Stimulated activated CD4-positive, alpha-beta T cell treated with anti-CD3 and anti-CD28 coated beads, Interleukin-1b, Interleukin-23, amount 100 ng/mL, for 1 hour (primary cell): ENCODE results near the gene HYAL2.

Source experiments
- DNase-seq, 2 donors: peaks; one replicate each; pipeline ENCODE4 v3.0.0-alpha.2; 2020; ENCODE audit warnings: low read depth in 2 of 2

Gene HYAL2, protein sequence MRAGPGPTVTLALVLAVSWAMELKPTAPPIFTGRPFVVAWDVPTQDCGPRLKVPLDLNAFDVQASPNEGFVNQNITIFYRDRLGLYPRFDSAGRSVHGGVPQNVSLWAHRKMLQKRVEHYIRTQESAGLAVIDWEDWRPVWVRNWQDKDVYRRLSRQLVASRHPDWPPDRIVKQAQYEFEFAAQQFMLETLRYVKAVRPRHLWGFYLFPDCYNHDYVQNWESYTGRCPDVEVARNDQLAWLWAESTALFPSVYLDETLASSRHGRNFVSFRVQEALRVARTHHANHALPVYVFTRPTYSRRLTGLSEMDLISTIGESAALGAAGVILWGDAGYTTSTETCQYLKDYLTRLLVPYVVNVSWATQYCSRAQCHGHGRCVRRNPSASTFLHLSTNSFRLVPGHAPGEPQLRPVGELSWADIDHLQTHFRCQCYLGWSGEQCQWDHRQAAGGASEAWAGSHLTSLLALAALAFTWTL

DNA sequence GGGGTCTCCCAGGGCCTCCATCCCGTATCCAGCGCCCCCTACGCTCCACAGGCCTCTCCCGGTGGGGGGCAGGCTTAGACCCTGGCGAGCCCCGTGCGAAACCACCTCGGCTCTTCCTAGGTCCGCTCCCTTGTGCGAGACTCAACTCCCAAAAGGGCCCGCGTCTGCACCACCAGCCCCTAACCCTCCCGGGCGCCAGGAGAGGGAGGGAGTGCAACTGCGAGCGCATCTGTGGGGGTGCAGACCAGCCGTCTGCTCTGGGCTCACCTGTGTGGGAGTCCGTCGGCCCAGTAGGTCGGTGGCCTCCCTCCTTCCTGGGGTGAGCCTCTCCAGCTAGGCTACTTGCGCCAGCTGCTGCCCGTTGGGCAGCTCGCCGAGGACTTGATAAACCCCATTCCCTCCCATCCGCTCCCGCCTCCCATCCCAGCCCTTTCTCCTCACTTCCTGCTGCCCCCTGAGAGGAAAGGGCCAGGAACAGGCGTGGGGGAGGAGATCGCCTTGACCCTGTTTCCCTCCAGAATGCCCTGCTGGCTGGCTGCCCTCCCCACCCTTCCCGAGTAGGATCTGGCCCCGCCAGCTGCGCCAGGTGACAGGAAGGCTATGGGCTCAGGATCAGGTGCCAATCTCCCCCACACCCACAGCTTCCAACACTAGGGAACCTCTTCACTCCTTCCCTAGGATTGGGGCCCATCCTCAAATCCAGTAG lies at the start of gene HYAL2:
TSS of gene HYAL2 (minus strand) at position 360 of the 706 bp plus-strand sequence. CDS start 2,256 bp downstream, outside the sequence.
- DNase-seq = no peak

DNA sequence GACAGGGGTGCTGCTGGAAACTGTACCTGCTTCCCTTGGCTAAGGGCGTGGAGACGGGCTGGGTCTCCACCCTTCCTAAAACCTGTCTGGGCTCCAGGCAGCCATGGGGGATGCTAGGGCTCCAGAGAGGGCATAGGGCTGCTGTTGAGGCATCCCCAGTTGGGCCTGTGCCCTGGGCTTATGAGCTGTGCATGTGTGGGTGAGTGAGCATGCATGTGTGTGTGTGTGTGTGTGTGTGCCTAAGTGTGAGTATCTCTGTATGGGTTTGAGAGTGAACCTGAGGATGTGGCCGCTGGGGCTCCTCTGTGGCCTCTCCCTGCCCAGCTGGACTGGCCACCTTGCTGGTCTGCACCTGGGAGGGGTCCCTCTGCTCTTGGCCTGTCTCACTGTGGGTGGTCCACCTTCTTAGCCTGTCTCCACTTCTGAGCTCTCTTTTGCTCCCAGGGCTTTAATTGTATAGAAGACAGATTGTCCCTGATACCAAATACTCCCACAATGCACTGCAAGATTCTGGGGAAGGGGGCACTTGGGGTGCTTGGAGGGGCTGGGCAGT lies 48.7 kb upstream of the HYAL2 start:
- no peak for DNase-seq

DNA sequence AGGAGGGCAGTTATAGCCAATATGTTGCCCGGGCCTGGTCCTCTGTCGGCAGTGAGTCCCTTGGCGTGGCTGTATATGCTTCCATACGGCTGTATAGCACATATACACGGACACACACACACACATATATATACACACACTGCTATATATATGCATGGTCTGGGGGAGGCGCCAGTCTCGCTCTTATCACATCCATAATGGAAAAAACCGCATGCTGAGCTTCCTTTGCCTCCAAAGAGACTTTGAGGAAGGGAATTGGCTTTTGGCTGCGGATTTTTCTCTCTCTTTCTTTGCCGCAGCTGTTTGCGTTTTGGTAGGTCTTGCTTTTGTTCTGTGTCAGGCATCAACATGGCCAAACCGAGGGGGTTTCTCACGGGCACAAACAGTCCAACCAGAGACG lies 48.0 kb upstream of the HYAL2 start:
- no peak for DNase-seq

DNA sequence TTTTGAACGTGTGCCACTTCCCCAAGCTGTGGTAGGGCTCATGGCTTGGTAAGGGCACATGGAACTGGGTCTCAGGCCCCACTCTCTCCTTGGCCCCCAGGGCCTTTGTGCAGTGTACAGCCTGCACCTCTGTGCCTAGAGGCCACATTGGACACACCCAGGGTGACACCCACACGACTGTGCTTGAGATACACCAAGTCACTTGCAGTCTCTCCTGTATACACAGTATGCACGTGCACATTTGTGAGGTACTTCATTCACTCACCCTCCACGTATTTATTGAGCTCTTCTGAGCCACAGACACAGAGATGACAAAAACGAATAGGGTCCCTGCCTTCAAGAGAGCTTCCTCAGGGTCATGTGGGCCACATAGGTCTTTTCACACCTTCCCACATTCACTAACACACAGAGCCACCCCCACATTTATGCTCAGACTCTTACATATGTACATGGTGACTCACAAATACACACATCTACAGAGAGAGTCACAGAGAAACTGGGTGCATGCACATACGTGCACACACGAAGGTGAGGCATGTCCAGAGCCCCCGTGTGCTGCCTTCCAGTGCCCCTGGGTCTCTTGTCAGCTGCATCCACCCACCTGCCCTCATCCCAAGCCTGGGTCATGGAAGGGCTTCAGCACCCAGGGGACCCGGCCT lies 46.6 kb upstream of the HYAL2 start:
- DNase-seq = no peak

DNA sequence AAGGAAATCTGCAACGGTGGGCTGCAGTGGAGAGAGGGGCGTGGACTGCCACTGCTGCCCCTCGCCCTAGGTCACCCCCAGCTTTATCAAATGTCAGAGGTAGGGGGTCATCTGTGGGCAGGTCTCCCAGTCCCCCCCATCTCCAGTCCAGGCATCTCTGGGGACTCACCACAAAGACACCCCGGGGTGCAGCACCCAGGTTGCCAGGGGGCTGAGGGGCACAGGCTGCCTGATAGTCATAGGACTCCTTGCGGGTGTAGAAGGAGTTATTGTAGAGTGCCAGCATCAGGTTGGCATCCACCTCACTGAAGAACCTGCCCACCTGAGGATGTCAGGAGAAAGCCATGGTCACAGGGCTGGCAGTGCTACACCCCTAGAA lies 43.3 kb upstream of the HYAL2 start:
- DNase-seq = no peak

DNA sequence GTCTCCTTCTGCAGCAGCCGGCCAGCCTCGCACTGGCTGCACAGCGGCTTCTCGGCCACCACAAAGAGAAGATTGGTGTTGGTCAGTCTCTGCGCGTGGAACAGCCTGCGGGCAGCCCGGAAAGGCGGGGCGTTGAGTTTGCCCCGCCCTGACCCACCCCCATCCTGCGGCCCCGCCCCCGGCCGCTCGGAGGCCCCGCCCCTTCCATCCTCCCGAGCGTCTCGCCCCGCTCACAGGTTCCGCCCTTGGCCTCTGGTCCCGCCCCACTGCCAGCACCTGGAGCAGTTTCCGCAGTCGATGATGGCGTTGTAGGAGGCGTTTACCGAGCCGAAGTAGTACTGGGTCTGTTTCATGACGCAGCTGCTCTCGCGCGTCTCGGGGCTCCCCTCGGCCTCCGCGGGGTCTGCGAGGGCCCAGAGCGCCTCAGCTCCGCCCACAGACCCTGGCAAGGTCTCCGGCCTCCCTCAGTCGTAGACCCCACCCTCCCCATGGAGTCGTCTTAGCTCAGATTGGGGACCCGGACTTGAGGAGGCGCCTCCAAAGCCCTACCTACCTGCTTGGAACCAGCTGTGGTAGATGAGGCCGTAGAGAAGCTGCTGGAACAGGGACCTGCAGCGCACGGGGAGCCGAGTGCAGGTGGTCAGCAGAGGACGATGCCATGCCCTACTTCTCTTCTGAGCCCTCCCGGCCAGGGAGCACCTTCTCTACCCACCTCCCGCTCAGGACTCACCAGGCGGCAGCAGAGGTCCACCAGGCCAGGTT lies 42.7 kb upstream of the HYAL2 start:
- DNase-seq = peak; percentile 90 to 93

DNA sequence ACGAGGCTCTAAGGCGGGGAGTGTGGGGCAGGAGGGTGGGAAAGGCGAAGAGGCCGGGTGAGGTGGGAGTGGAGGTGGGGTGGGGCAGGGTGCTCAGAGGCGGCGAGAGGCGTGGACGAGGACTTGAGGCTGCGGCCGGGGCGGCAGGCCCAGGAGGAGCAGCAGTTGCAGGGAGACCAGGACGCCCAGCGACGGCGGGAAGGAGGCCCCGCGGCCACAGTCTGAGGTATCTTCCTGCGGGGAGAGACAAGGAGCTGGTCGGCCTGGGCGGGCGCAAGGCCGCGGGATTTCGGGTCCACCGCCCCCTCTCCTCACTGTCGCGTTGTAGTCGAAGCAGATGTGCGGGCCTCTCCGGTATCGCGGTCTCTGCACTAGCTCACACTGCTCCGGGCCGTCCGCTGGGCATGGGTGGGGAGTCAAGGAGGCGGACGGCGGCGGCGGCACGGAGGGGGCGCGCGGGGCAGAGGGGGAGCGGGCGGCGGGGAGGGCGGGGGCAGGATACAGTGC lies 42.1 kb upstream of the HYAL2 start:
- DNase-seq = no peak

DNA sequence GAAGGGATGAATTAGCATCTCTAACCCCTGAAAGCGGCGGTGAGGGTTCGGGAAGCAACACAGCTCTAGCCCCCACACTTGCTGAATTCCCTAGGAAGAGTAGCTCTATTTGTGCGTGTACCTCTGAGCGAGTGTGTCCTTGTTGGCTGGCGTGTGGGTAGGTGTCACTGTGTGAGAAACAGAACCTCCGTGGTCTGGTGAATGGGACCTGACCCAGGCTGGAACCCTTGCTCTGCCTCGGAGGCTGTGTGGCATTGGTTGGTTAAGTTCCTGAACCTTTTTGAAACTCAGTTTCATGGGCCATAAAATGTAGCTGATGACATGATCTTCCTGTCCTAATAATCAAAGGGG lies 37.2 kb upstream of the HYAL2 start:
- DNase-seq = no peak

DNA sequence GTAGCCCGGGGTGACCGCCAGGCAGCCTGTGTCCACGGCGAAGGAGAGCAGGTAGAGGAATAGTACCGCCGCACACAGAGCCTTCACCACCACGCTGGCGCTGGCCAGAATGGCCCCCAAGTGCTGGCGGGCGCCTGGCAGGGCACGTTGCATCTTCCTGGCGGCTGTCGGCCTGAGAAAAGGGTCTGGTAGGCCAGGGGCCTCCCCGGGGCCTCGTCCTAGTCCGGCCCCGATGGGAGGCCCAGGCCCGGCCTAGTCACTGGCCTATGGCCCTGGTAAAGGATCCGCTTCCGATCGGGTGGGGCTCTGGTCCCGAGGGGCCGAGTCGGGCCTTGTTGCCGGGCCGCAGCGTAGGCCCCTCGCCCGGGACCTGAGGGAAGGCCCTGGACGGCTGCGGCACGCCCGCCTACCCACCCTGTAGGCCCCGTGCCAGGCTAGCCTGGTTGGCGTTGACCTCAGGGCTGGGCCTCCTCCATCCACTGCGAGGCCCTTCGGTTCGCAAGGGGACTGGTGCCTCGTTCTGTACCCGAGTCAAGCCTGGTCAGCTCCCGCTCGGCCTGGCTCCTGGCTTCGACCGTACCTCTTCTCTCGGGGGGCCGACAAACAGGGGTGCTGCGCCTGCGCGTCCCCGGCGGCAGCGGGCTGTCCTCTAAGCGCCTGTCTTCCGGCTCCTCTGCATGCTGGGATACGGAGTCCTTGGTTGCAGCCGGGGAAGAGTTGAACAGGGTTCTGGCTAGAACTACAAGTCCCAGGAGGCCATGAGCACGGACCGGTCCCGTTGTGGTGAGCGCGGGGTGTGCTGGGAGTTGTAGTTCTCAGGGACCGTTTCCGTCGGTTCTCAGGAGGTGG lies 36.6 kb upstream of the HYAL2 start, which contains the start of gene TMEM115:
TSS of gene TMEM115 (minus strand) at position 611 of the 849 bp plus-strand sequence. CDS start at position 153, 458 bp downstream.
- DNase-seq = peak; percentile 83 to 91

DNA sequence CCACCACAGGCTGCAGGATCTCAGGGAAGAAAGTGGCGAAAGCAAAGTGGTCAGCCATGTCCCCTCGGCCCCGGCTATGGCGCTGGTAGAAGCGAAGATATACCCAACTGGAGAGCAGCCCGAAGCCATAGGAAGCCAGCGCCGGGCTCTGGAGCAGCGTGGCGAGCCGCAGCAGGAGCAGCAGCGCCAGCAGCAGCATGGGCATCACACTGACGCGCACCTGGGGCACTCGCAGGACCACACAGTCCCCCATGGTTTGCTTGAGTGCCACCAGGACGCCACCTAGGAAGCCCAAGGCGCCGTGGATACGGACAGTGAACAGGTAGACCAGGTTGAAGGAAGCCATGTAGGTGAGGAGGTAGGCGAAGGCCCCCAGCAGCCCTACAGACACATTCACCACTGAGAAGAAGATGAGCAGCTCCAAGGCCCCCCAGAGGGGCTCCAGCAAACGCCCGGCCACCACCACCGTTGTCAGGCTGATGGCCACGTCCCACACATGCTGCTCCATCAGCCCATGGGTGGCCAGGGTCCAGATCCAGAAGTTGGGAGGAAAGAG lies 35.9 kb upstream of the HYAL2 start:
- DNase-seq = no peak

DNA sequence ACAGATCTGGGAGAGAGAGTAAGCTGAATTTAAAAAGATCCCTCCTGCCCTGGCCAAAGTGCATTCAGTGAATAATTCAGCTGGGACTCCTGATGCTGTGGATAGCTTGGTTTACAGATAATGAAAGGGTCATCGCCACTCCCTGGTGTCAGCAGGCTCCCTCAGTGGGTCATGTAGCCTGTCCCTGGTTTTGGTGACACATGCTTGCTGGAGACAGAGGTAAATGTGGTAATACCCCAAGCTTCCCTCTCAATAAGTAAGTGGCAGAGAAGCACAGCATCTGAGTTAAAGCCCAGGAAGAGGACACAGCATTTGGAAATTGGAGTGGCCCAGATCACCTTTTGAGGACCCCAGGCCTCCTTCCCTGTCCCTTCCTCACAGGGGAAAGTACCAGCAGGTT lies 34.9 kb upstream of the HYAL2 start:
- DNase-seq = no peak

DNA sequence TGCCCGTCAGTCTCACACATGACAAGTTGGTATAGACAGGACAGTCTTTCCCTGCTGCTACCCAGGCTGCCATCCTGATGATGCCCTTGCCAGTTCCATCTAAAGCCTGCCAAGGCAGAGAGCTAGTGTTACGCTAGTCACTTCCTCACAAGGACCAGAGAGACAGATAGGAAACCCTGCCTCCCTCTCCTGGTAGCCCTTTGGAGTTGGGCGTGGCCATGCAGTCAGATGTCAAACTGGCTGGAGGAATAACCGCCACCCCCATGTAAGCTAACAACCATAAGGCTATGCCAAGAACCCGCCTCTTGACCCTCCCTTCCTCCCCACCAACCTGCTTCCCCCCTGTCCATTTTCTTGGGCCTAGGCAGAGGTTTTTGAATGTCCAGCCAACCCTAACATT lies 34.0 kb upstream of the HYAL2 start:
- DNase-seq = no peak

DNA sequence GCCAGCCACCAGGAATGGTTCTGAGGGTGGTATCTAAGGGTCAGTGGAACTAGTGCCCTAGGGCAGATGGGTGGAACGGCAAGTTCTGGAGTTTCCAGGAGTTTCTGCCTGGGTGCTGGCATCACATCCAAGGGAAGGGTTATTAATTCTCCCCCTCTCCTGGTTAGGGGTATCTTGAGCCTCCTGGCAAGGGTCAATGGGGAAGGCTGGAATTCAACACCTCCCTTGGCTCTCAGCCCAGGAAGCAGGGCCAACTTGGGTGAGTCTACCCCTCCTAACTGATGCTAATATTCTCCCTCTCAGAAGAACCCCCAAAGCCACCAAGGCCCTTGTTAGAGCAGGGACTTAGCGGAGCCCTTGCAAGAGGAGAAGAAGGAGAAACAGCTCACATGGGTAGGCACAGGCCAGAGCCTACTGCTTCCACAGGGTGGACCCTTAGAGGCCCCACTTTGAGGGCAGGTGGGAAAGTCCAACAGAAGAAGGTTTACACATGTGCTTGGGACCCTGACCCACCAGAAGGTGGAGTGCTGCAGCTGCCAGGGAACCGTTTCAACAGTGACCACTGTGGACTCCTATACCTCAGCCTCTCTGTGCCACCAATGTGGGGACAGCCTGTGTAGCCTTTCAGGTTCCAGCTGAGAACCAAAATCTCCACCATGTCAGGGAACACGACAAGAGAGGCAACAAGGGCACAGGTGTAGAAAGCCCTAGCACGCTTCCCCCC lies 33.4 kb upstream of the HYAL2 start:
- no peak for DNase-seq

DNA sequence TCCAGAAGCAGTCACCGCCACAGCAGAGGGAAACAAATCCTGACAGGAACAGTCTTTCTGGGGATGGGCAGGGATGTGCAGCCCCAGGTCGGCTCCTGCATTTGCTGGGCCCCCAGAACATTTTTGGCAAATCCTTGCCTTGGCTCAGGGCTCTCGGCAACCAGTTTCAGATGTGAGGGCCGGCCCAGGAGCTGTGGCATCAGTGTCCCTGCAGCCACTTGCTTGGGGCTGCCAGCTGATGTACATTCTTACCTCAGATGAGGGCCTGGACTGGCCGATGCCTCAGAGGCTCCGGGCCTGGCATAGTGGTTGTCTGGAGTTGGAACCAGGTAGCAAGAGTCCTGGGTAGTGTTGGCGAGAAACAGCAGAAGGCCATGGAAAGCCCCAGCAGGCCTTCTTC lies 32.3 kb upstream of the HYAL2 start:
- no peak for DNase-seq

DNA sequence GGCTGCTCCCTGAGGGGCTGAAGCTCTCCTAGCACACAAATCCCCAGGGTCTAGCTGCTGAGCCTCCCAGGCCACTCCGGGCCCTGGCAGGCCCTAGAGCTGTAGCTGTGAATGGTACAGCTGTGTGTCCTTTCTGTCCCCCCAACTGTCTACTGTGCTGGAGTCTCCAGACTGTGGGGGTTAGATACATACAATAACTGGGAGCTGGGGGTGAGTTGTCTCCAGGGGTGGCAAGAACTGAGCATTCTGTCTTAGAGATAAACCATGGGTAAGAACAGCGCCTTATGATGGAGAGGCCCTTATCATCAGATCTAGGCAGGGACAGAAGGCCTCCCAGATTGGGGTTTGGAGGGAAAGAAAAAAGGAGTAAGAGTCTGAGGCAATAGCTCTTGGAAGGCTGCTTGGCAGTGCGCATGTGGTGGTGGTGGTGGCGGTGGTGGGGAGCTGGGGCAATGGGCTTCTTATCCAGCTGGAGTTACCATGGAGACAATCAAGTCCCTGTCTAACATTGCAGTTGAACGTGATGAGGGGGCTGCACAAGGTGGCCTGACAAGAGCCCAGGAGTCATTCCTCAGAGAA lies 31.7 kb upstream of the HYAL2 start:
- DNase-seq = no peak

DNA sequence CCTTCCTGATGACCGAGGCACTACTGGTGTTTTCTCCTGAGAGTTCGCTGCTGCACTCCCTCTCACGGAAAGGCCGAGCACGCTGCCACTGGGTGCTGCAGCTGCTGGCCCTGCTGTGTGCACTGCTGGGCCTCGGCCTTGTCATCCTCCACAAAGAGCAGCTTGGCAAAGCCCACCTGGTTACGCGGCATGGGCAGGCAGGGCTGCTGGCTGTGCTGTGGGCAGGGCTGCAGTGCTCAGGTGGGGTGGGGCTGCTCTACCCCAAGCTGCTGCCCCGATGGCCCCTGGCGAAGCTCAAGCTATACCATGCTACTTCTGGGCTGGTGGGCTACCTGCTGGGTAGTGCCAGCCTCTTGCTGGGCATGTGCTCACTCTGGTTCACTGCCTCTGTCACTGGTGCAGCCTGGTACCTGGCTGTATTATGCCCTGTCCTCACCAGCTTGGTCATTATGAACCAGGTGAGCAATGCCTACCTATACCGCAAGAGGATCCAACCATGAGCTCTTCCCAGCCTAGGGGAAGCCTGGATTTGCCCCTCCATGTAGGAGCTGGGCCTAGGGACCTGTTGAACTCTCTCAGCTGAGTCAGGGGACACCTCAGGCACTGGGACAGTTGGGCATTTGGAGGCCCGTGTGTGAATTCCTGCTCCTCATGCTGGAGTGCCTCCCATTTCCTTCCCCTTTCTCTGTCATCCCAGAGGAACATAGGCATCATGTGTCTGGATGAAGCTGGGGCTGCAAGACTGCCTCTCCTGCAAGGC lies 30.9 kb upstream of the HYAL2 start:
- DNase-seq = no peak

DNA sequence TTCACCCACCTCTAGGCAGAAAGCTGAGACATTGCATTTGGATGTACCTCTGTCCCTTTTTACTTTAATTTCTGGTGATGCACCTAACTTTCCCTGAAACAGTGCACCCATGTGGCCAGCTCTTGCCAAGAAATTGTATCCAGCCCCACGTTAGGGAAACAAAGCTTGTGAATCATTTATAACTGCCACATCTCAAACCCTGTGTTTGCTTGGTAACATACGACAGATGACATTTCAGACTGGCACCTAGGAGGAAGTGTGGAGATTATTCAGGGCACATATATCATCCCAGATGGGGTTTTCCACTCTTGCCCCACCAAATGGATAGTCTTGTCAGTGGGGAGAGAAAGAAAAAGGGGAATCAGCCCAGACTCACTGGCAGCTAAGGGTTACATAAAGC lies 30.2 kb upstream of the HYAL2 start:
- DNase-seq = no peak

DNA sequence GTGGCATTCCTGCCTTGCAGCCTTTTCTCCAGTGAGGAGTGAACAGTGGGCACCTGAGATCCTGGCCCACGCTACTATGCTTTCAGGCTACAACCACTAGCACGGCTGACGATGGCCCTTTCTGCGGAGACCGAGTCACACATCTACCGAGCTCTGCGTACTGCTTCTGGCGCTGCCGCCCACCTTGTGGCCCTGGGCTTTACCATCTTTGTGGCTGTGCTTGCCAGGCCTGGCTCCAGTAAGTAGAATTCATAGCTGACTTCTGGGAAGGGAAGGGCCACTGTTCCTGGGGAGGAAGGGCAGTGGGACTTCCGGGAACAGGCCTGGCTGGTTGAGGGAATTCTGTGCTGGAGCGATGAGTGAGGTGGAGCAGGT lies 28.8 kb upstream of the HYAL2 start:
- DNase-seq = no peak
